Activated naive CD8-positive, alpha-beta T cell treated with anti-CD3 and anti-CD28 coated beads, Interleukin-2, amount 50 U/mL, for 16 hours (primary cell): ENCODE measurements around the gene FABP7.
"Not testable (repeated sequence)": the region's sequence is repeated elsewhere in the genome, so short reads cannot be mapped to it uniquely, and the experiment has no call there.

Experiments used
- DNase-seq: peaks from one replicate; pipeline ENCODE4 v3.0.0-alpha.2; 2020; ENCODE audit warnings: low read depth, low spot score

The FABP7 gene

GRCh38 chr6:122779667-122780066 lies at the start of gene FABP7:
Gene FABP7, plus strand, starts transcription at chr6:122779716. Its CDS starts 79 bp downstream, at chr6:122779795.
- DNase-seq, result no peak

DNA sequence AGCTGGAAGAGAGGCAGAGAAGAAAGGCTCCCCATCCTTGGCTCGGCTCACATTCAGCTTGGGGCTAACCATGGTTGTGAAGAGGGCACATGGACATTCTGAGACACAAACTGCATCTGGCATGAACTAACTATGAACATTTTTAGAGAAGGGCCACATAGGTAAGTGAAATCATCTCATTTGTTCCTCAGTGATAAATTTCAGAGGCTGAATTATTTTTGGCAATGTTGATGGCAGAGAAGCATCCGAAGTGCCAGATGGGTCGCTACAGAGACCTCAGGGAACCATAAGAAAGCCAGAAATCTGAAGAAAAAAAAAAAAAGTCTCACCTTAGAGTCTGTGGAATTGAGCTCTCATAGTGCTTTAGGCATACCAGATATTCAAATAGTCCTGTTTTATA lies 49.2 kb upstream of the FABP7 start:
- no peak for DNase-seq

DNA sequence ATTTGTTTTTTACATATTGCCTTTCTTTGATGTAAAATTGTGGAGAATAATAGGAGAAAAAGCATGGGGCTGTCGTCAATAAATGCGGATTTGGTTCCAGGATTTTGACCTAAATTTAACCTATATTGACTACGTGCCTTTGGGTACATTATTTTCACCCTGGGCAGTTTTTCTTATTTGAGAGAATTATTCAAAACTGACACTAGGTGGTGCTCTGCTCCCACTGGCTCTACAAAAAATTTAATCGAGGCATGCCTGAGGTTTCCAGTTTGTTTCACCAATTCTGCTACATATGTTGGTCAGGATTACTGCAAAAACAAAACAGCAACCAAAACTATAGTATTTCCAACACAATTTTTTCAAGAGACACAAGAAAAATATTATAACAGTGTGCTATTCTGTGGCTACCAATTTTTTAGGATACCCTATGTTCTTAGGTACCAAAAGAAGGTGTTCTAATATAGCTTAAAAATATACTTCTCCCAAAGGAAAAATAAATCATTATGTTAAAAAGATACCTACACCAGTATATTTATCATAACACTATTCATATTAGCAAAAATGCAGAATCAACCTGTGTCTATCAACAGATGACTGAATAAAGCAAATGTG lies 48.6 kb upstream of the FABP7 start:
- DNase-seq, result no peak

- DNase-seq, result no peak
Observed at GRCh38 chr6:122733259-122733658, 46.3 kb upstream of the FABP7 start.

- no peak for DNase-seq
Observed at GRCh38 chr6:122734529-122735395, 44.8 kb upstream of the FABP7 start.

DNA sequence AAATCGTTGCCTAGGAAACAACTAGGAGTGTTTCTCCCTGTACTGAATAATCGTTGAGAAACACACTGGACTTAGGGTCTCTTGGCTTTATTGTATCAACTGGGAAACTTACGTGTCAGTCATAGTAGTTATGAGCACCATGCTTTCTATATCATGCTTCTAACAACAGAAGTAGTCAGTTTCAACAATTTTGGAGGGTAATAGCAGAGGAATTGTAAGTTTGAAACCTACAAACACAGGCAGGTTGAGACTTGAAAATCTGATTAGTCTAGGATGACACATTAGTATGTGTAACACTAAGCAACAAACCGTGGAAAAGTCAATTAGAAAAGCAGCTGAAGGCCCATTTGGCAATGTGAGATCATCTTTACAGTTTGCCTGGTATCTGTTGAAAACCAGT lies 43.9 kb upstream of the FABP7 start:
- no peak for DNase-seq

GRCh38 chr6:122736163-122736562 lies 43.4 kb upstream of the FABP7 start:
- no peak for DNase-seq

- DNase-seq, result no peak
Observed at GRCh38 chr6:122736616-122737015, 42.9 kb upstream of the FABP7 start.

DNA sequence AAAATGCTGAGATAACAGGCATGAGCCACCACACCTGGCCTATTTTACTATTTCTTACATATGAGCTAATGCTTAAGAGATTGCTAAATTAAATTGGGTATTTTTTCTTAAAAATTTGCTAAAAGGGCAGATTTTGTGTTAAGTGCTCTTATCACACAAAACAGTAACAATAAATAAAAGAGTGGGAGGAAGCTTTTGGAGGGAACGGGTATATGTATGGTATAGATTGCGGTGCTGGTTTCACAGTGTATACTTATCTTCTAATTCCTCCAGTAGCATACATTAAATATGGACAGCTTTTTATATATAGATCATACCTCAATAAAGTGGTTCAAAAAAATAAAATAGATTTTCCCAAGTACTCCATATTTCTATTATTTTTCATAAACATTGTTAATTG lies 39.4 kb upstream of the FABP7 start:
- DNase-seq, result no peak

- no peak for DNase-seq
Observed at GRCh38 chr6:122740936-122741335, 38.6 kb upstream of the FABP7 start.

- DNase-seq, result not testable (repeated sequence)
Observed at GRCh38 chr6:122744247-122744646, 35.3 kb upstream of the FABP7 start.

- DNase-seq, result not testable (repeated sequence)
Observed at GRCh38 chr6:122744856-122745255, 34.7 kb upstream of the FABP7 start.

DNA sequence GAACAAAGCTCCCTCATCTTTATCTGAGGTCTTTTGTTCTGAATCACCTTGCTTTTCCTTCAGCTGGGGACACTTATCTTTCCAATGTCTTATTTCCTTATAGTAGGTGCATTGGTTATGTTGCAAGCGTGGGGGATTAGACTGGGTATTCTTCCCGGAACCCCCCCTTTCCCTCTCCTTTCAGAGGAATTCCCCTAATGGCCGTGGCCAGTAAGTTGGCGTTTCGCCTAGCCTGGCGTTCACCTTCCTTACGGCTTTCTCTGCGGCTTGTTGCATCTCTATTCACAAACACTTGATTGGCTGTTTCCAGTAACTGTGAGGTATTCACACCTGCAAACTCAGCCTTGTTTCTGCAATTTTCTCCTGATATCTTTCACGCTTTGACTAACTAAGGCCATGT lies 32.8 kb upstream of the FABP7 start:
- no peak for DNase-seq

DNA sequence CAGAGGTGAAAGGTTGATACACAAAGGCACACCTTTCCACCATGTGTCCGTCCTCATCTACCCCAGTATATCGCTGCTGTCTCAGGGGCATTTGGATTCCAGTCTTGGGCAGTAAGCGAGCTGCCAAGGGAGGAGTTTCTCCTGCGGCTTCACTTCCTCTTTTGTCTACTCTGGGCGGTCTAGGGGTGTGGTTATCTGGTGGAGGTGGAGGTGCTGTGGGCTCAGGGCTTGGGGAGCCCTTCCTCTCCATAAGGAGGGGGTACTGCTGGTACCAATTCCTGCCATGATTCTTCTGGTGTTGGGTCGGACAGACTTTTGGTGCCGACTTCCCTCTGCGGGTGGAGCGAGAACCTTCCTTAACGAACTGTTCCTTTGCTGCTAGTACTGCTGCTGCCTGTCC lies 31.9 kb upstream of the FABP7 start:
- DNase-seq, result no peak

- not testable (repeated sequence) for DNase-seq
Observed at GRCh38 chr6:122748945-122749344, 30.6 kb upstream of the FABP7 start.

GRCh38 chr6:122749451-122750050 lies 30.0 kb upstream of the FABP7 start:
- DNase-seq, result no peak

- no peak for DNase-seq
Observed at GRCh38 chr6:122751326-122751725, 28.2 kb upstream of the FABP7 start.

DNA sequence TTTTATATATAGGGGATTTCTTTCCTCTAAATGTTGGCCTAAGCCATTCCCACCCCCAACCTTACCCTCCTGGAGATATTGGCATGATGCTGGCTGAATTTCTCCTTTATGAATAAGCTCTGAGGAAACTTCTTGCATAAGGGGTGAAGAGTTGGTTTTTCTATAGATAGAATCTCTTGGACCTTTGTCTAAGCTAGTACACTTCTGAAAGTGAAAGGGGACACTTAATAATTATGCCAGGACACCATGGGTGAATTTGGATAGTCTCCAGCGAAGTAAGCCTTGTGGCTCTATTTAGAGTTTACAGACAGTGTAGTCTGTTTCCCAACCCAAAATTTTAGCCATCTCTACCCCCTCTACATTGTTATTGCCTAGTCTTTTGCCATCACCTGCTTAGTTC lies 27.1 kb upstream of the FABP7 start:
- no peak for DNase-seq

- no peak for DNase-seq
Observed at GRCh38 chr6:122753000-122753687, 26.4 kb upstream of the FABP7 start.

DNA sequence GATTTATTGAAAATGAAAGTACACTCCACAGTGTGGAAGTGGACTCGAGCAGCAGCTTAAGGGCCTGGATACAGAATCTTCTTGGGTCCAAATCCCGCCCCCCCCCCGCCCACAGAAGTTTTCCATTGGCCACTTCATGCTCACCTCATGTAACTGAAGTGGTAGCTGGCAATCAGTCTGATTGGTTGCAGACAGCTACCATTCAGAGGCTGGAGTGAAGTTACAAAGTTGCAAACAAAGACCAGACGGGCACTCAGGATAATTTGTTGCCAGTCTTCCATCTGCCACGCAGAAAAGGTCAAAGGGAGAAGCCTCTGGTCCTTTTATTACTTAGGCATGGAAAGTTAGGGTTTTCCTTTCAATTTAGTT lies 25.8 kb upstream of the FABP7 start:
- DNase-seq, result no peak

DNA sequence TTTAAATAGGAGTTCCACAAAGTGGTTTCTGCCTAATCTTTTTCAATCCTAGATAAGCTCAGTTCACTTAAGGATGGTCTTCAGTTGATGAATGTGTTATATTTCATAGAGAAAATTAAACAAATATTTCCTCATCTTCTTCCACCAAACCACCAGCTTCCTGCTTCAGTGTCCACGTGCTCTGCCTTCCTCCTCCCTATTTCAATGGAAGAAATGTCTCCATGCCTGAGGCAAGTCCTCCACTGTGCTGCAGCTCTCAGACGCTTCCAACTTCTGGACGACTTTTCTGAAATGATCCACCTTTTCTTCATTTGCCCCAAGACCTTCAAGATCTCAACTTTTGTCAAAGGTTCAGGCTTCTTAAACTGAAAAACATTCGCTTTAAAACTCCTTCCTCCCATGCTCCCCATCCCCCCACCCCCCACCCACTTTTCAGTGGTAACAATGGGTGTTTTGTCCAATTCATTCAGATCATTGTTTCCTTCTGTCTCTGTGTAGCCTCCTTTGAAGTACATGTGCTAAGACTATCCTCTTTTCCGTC lies 25.3 kb upstream of the FABP7 start:
- DNase-seq, result no peak

GRCh38 chr6:122755901-122756300 lies 23.6 kb upstream of the FABP7 start:
- no peak for DNase-seq
